Endometrial microvascular endothelial cells (primary cell): ENCODE data around the gene DCST2. TPM values are rescaled to one million over a fixed set of nuclear protein-coding genes. Genes with fewer than 3 reads are reported as not detected.
"Not testable (repeated sequence)": the region's sequence is repeated elsewhere in the genome, so short reads cannot be mapped to it uniquely, and the experiment has no call there.

ENCODE experiments used
- in situ Hi-C: cut with HindIII; loops from 2 replicates; pipeline ENCODE4 v1.10.0; 2017; ENCODE audit warnings: low sequenced_read_pairs, low pct_unique_long_range_greater_than_20kb; ENCODE audit errors: inconsistent ontology term
- total RNA-seq: library from RNA; depleted of rRNA; stranded (reverse); fragments of >200 nt; gene quantifications from one replicate; pipeline ENCODE4 v1.2.3, GENCODE V29; 2015; ENCODE audit errors: inconsistent ontology term

The DCST2 gene
- total RNA-seq, 1 donor from 2014 or later = 0.28 TPM

DNA sequence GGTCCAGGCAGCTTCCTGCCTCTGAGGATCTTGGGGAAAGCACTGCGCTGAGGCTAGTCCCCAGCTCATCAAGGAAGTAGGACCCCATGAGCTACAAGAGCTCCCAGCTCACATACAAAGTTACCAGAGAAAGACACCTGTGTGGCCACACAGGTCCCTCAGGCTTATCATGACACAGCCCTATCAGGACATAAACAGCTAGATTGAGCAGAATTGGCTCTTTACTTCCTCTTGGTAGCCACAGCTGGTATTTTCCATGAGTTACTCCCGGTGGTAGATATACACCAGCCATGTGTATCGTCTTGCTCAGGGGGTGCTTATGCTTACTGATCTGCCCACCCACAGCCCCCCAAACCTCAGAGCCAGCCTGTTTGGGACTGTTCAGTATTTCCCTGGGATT is 39.0 kb downstream of the DCST2 start:
- in situ Hi-C loops = no loop called here

DNA sequence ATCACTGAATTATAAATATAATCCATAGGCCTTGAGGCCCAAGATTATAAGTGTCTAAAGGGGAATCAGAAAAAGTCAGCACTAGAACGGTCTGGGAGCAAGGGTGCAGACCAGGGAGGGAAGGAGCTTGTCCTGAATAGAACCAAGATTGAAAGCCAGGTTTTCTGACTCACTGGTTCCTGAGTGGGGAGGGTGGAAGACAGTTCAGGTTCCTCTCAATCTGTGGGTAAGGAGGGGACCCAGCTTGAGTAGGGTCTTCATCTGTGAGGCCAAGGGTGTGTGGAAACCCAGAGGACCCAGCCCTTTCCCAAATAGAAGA is 39.4 kb downstream of the DCST2 start:
- in situ Hi-C loops = no loop called here

DNA sequence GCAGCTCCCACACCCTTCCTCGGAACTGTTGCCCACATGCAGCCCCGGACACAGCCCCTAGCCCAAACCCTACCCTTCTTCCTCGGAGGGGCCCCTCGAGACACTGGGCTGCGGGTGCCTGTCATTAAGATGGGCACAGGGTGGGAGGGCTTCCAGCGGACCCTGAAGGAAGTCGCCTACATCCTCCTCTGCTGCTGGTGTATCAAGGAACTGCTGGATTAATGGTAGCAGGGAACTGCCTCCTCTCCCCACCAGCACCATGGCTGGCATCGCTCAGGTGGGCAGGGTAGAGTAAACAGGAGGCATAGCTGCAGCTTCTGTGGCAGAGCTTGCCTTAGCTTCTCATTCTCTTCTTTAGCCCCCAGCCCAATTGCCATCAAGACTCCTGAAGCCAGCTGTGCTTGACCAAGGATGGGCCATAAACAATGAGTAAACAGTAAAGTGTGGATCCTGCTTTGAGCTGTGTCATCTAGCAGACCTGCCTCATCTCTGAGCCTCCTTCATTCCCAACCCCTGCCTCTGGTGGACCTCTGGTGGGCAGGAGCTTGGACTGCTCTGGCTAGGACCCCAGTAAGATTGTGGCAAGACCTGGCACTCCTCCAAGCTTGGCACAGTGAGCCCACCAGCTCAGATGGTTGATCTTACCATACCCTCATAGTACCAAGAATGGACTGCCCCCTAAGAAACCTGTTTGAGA is 39.9 kb downstream of the DCST2 start, which contains the start of gene LENEP:
LENEP (plus strand) TSS at position 15 of the 697 bp plus-strand sequence; CDS start at position 37, 22 bp downstream.
- in situ Hi-C loops = no loop called here

DNA sequence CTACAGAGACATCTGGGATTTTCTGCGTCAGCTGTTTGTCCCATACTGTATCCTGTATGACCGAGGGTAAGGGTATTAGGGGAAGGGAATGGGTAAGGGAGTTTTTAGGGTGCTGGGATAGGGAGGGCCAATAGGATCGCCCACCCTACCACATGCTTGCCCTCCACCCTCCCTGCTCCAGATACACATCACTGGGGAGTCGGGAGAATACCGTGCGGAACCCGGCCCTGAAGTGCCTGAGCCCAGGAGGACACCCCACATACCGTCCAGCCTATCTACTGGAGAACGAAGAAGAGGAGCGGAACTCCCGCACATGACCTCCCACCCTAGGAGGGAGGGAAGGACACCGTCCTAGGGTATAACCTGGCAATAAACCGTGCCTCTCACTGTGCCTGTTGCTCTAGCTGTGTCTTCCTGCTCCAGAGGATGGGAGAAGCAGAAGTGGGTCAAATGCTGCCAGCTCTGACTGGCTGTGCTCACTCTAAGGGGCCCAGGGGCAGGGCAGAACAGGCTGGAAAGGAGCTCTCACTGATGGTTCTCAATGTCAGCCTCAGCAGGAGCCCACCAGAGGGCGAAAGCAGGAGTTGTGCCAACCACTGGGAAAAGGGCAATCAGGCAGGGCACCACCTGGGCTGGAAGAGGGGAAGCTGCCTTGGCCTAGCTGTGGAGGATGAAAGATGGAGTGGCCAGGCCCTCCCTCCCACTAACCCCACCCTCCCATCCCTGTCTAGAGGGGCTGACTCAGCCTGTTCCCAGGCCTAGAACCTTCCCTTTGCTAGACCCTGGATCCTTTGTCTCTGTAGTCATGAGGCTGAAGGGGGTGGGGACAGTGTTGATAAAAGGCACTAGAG is 40.6 kb downstream of the DCST2 start:
- in situ Hi-C loops = no loop called here

DNA sequence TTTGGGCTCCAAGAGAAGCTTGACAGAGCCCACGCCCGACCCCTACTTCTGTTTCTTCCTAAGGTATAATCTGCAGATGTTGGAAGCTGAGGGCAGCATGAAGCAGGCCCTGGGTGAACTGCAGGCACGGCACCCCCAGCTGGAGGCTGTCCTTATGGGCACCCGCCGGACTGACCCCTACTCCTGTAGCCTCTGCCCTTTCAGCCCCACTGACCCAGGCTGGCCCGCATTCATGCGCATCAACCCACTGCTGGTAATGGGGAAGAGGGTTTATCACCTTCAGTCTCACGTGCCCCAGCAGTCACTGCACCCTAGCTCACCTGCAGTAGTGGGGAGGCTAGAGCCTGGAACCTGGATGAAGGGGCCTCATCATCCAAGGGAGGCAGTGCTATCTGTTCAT is 43.3 kb downstream of the DCST2 start:
- in situ Hi-C loops = no loop called here

DNA sequence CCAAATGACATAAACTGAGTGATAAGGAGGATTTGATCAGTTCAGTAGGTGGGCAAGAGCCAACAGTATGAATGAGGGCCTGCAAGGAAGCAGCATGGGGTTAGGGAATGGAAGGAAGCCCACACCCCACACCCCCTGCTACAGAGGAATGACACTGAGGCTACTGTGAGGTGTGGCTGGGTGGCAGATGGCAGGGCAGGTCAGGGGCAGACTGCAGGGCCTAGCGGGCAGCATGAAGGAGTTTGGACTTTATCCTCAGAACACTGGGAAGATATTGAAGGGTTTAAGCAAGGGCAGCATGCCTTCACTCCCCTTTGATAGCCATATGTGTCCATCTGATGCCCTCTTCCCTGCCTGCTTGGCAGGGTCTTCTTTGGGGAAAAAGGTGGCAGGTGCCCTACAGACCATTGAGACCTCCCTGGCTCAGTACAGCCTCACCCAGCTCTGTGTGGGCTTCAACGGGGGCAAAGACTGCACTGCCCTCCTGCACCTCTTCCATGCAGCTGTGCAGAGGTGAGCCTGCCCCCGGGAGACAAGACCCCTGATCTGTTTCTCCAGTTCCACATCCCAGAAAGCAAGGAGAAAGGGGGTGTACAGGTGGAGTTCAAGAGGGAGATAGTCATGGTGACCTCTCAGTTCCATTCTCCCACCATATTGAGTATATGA is 44.3 kb downstream of the DCST2 start:
- in situ Hi-C loops = no loop called here

DNA sequence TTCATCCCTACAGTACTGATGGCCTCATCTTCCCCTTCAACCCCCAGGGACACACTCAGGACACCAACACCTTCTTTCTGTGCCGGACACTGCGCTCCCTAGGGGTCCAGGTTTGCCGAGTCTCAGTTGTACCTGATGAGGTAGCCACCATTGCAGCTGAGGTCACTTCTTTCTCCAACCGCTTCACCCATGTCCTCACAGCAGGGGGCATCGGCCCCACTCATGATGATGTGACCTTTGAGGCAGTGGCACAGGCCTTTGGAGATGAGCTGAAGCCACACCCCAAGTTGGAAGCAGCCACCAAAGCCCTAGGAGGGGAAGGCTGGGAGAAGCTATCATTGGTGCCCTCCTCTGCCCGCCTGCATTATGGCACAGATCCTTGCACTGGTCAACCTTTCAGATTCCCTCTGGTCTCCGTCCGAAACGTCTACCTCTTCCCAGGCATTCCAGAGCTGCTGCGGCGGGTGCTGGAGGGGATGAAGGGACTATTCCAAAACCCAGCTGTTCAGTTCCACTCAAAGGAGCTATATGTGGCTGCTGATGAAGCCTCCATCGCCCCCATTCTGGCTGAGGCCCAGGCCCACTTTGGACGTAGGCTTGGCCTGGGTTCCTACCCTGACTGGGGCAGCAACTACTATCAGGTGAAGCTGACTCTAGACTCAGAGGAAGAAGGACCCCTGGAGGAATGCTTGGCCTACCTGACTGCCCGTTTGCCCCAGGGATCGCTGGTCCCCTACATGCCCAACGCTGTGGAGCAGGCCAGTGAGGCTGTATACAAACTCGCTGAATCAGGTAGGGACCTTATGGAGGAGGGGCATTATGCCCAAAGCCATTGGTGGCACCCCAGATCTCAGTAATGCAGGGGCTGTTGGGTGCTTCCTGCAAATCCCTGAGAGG is 45.3 kb downstream of the DCST2 start:
- in situ Hi-C loops = no loop called here

DNA sequence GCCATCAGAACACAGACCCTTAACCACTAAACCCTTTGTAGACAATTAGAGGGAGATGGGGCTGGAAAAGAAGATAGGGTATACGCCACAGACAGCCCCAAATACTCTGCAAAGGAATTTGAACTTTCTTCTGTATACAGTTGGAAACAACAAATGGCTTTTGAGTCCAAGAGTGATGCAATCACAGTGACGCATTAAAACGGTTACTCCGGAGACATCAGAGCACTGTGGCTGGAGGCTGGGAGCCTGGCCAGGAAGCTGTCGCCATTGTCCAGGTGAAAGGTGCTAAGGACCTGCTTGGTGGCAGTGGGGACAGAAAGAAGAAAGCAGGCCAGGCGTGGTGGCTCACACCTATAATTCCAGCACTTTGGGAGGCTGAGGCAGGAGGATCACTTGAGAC is 46.3 kb downstream of the DCST2 start:
- in situ Hi-C loops = no loop called here

DNA sequence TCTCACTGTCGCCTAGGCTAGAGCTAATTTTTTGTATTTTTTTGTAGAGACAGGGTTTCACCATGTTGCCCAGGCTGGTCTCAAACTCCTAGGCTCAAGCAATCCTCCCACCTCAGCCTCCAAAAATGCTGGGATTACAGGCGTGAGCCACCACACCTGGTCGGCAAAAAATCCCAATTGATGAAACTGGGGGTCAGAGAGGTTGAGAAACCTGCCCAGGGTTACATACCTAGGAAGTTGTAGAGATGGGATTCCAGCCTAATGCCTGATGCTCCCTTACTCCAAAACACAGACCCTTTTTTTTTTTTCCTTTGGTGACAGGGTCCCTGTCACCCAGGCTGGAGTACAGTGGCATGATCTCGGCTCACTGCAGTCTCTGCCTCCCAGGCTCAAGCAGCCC is 46.8 kb downstream of the DCST2 start:
- in situ Hi-C loops = not testable (repeated sequence)

DNA sequence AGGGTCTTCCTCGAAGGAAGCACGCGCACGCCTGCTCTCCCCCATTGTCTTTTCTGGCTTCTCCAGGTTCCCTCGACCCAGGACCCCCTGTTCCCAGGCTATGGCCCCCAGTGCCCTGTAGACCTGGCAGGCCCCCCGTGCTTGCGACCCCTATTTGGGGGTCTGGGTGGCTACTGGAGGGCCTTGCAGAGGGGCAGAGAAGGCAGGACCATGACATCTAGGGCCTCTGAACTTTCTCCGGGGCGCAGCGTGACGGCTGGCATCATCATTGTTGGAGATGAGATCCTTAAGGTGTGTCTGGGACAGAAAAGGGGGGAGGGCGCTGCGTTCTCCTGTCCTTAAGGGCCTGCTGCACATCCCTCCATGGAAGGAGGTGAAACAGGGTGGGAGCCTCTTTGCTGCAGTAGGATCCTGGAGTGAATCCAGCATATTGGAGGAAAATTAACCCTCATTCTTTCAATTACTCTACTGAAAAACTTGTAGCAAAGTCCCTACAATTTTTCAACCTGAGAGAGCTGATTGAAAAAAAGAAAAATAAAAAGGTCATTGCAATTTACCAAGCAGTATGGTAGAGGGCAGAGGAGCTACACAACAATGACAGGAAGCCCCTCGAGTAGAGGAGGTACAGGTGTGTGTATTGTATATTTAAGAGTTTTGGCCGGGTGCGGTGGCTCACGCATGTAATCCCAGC is 49.7 kb downstream of the DCST2 start:
- in situ Hi-C loops = loop anchor here (5.0 kb wide), 1 partner anchor 33 kb away; no protein-coding TSS in a partner anchor

DNA sequence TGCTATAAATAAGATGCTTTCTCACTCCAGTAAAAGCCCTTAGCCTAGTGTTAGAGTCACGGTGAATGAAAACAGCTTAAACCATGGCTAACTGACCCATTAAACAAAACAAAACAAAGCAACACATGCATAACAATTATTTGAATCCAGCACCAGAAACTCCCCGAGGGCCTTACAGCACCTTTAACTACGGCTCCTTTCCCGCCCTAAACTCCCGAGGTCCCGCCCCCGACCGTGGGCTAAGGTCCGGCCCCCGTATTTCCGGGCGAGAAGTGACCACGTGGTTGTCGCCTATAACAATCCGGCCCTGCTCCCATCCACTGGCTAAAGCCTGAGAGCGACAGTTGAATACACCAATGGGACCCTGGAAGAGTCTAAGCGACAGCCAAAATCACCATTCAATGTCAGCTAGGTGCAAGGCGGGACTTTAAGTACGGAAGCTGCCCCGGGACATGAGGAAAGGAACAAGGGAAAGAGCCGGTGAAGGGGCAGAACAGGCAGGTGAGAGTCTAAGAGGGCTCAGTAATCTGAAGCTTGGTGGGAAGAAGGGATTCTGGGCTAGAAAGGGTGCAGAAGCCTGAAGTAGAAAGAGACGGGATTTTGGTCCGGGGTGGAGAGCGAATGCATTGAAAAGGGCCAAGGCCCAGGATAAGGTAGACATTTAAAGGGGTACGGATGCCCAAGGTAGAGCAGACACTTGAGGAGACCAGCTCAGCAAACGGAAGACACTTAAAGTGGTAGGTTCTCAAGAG is 50.5 kb downstream of the DCST2 start, which contains the start of gene FLAD1:
FLAD1 (plus strand) TSS at position 448 of the 752 bp plus-strand sequence. CDS start 351 bp downstream, outside the sequence.
- in situ Hi-C loops = loop anchor here (5.0 kb wide), 1 partner anchor 34 kb away; no protein-coding TSS in a partner anchor

DNA sequence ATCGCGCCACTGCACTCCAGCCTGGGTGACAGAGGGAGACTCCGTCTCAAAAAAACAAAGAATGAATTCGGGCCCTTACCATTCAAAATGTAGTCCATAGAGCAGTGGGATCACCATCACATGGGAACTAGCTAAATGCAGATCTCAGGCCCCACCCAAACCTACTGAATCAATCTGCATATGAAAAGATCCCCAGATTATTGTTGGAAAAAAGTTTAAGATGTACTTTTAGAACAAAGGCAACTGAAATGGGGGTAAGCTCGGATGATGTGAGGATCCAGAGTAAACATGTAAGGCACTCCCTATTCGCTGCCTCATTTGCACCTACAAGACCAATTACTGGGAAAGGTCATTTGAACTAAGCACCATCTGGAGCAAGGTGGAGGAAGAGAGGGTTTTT is 51.2 kb downstream of the DCST2 start:
- in situ Hi-C loops = loop anchor here (5.0 kb wide), 1 partner anchor 35 kb away; no protein-coding TSS in a partner anchor

DNA sequence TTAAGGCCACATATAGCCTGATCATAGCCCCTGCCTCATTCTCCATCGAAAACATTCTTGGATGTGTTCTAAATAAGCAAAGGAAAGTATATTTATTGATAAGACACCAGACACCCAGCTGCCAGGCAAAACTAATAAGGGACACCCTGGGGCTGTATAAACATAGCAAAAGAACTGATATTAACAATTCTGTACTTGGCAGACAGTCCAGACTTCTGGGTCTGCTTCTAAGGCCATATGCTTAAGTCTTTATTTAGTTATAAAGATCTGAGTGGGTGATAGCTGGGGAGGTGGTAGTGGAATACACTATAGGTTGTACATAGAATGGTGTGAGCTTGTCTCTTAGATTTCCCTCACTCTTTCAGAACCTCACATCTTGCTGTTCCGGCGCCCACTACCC is 55.2 kb downstream of the DCST2 start:
- in situ Hi-C loops = no loop called here

DNA sequence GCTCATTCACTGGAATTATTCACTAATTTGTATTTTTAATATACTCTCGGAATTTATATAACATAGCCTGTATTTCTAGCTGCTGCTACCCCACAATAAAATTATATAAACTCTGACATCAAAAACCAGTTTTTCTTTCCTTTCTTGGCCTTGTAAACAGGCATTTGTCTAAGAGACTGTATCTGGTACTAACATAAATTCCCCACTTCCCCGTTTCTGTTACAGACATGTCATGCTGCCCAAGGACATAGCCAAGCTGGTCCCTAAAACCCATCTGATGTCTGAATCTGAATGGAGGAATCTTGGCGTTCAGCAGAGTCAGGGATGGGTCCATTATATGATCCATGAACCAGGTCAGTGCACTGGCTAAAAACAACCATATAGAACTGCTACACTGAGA is 55.8 kb downstream of the DCST2 start:
- in situ Hi-C loops = not testable (repeated sequence)

DNA sequence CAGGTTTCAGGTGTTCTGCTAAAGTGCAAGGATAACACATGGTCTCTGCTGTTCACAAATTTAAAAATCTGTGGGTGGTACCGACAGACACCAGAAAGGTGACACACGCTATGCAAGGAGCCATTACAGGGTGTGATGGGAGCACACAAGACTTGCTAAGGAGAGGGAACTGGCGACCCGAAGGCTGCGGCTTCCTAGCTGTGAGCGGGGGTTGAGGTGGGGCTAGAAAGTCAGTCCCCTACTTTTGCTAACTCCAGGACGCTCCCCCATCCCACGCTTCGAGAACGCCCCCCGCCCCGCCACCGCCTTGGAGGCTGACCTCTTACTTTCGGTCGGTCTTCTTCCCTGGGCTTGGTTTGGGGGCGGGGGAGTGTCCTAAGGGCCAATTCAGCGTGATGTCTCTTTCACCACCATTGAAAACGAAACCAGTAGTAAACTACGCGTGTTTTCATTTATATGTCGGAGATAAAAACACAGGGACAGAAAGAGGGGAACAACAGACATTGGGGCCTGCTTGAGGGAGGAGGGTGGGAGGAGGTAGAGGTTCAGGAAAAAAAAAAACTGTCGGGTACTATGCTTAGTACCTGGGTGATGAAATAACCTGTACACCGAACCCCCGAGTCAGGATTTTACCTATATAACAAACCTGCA is 58.0 kb downstream of the DCST2 start:
- in situ Hi-C loops = no loop called here

DNA sequence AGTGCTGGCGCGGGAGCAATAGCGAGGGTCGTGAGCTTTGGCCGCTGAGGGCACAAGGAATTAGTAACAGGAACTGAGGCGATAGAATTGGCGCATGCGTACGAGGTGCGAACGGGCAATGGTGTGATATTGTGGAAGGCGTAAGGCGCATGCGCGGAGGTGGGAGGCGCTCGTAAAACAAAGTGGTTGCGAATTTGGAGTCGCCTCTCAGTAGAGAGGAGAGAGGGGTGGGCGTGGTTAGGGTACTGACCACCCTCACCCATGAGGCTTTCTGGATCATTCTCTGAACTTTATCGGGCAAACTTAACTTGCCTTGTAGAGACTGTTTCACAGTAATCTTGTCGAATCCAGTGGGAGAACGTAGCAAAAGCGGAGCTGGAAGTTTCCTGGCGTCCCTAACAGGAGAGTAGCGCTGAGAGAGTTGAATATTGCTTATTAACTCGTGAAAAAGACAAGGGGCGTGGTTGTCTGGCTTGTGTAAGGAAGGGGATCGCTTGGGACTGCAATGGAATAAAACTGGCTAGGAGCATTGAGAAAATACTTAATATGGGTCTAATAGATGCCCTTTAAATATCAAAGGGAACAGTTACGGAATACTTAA is 58.7 kb downstream of the DCST2 start:
- in situ Hi-C loops = no loop called here
